ENCODE measurements around the gene CDO1. TPM values are rescaled to one million over a fixed set of nuclear protein-coding genes. Genes with fewer than 3 reads are reported as not detected.
"Not testable (repeated sequence)": the region's sequence is repeated elsewhere in the genome, so short reads cannot be mapped to it uniquely, and the experiment has no call there.

The CDO1 gene
- total RNA-seq, 1 donor from 2014 or later = 21.9 TPM

DNA sequence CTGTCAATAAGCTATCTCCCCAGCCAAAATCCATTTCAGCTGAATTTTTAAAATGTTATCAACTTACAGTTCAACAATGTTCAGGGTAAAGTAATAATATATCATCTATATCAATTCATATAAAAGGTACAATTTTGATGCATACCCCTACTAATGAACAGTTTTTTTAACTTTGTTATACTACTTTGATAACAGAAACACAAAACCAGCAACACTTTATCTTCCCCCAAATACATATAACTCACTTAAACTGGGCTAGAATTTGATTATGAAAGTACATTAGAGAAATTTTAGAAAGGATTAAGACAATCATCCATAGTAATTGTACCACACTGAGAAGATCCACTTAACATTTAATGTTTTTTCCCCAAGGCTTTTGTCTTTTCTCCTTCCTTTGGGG, 5.1 kb downstream of the CDO1 start:
- peaks cover 20% of the 10 kb centered on the region for H3K4me1 Mint-ChIP-seq
- Histone ChIP-seq H3K27ac (no peak overlapping the region), H3K27me3 (peaks cover 25% of the 10 kb centered on the region), H3K4me2 (no peak overlapping the region), H3K9ac (no peak overlapping the region), H4K20me1 (ENCODE audit: low read depth) (peaks cover 17% of the 10 kb centered on the region), H3K36me3 (no peaks in the 10 kb centered on the region), H3K4me3 (no peak overlapping the region), H3K9me3 (ENCODE audit: low read depth) (no peaks in the 10 kb centered on the region), H3K4me1 (peaks cover 22% of the 10 kb centered on the region), H3F3A (ENCODE audit: low read depth) (peaks cover 9% of the 10 kb centered on the region), H2AFZ (replicated peaks) (no peak overlapping the region), H3K79me2 (ENCODE audit: low read depth) (no peaks in the 10 kb centered on the region)
- no peak for DNase-seq (ENCODE audit: low spot score)
- H3K4me3 Mint-ChIP-seq = no peak overlapping the region
- no peak overlapping the region for H3K27ac Mint-ChIP-seq
- no peaks in the 10 kb centered on the region for H3K9me3 Mint-ChIP-seq
- H3K36me3 Mint-ChIP-seq = peaks cover 40% of the 10 kb centered on the region
- TF ChIP-seq EZH2phosphoT487 (IDR thresholded peaks at IDR 0.05) (no peak), EZH2 (IDR thresholded peaks at IDR 0.05) (no peak)
- TF ChIP-seq, protein P1, sequence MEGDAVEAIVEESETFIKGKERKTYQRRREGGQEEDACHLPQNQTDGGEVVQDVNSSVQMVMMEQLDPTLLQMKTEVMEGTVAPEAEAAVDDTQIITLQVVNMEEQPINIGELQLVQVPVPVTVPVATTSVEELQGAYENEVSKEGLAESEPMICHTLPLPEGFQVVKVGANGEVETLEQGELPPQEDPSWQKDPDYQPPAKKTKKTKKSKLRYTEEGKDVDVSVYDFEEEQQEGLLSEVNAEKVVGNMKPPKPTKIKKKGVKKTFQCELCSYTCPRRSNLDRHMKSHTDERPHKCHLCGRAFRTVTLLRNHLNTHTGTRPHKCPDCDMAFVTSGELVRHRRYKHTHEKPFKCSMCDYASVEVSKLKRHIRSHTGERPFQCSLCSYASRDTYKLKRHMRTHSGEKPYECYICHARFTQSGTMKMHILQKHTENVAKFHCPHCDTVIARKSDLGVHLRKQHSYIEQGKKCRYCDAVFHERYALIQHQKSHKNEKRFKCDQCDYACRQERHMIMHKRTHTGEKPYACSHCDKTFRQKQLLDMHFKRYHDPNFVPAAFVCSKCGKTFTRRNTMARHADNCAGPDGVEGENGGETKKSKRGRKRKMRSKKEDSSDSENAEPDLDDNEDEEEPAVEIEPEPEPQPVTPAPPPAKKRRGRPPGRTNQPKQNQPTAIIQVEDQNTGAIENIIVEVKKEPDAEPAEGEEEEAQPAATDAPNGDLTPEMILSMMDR (IDR thresholded peaks at IDR 0.05) = no peak
- peaks cover 2% of the 10 kb centered on the region for H3K27me3 Mint-ChIP-seq (ENCODE audit: insufficient read depth, low read depth)

DNA sequence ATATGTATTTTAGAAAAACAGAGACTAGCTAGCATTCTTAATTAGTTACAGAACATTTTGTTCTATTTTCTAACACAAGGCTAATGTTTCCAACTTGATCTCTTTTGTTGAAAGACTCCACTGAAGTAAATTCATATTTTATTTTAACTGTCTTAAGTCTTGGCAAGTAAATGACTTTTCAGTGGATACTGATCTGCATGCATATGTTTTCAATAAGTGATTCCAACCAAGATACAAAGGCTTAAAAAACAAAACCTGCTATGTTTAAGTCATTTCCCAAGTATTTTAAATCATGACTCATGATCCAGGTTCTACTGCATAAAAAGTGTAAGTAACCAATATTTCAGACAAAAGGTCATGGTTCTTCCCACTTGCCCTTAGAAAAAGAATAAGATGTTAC, 5.7 kb downstream of the CDO1 start:
- Histone ChIP-seq H3K36me3 (peaks cover 4% of the 10 kb centered on the region), H3K9me3 (ENCODE audit: low read depth) (no peaks in the 10 kb centered on the region), H2AFZ (replicated peaks) (no peak overlapping the region), H3K79me2 (ENCODE audit: low read depth) (no peaks in the 10 kb centered on the region), H3F3A (ENCODE audit: low read depth) (peaks cover 3% of the 10 kb centered on the region), H3K9ac (no peak overlapping the region), H3K4me2 (no peak overlapping the region), H3K27ac (no peak overlapping the region), H3K4me1 (peaks cover 22% of the 10 kb centered on the region), H3K4me3 (no peak overlapping the region), H3K27me3 (peaks cover 22% of the 10 kb centered on the region), H4K20me1 (ENCODE audit: low read depth) (peaks cover 17% of the 10 kb centered on the region)
- no peak for DNase-seq (ENCODE audit: low spot score)
- no peak for TF ChIP-seq EZH2phosphoT487 (IDR thresholded peaks at IDR 0.05)
- TF ChIP-seq, protein P1 (IDR thresholded peaks at IDR 0.05) = no peak
- TF ChIP-seq EZH2 (IDR thresholded peaks at IDR 0.05) = no peak
- peaks cover 45% of the 10 kb centered on the region for H3K36me3 Mint-ChIP-seq
- H3K4me1 Mint-ChIP-seq = peaks cover 20% of the 10 kb centered on the region
- H3K4me3 Mint-ChIP-seq = no peak overlapping the region
- H3K27me3 Mint-ChIP-seq (ENCODE audit: insufficient read depth, low read depth) = peaks cover 2% of the 10 kb centered on the region
- H3K9me3 Mint-ChIP-seq = no peaks in the 10 kb centered on the region
- no peak overlapping the region for H3K27ac Mint-ChIP-seq

DNA sequence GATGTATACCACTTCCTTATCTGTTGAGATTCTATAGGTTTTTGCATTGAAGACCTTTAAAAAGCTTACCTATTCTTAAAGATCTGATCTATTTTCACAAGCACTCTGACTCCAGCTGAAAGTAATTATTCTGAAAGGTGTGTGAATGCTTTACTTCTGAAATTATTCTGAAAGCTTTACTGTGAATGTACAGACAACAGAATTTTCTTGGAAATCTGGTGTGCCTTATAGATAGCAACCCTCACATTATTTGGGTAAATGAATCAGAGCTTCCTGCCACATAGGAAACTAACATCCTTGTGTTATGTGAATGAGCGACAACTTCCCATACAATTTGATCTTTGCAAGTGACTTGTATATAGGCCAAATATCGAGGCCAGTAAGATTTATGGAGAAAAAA, 6.5 kb downstream of the CDO1 start:
- Histone ChIP-seq H3K79me2 (ENCODE audit: low read depth) (no peaks in the 10 kb centered on the region), H3K36me3 (peaks cover 4% of the 10 kb centered on the region), H3K4me2 (no peak overlapping the region), H3K4me3 (no peak overlapping the region), H3K9ac (no peak overlapping the region), H3K4me1 (peaks cover 18% of the 10 kb centered on the region), H2AFZ (replicated peaks) (no peak overlapping the region), H3F3A (ENCODE audit: low read depth) (no peaks in the 10 kb centered on the region), H3K27me3 (peaks cover 13% of the 10 kb centered on the region), H3K27ac (no peak overlapping the region), H4K20me1 (ENCODE audit: low read depth) (peaks cover 13% of the 10 kb centered on the region), H3K9me3 (ENCODE audit: low read depth) (no peaks in the 10 kb centered on the region)
- Mint-ChIP-seq H3K4me1 (peaks cover 15% of the 10 kb centered on the region), H3K9me3 (no peaks in the 10 kb centered on the region), H3K36me3 (peaks cover 49% of the 10 kb centered on the region), H3K4me3 (no peak overlapping the region), H3K27me3 (ENCODE audit: insufficient read depth, low read depth) (no peaks in the 10 kb centered on the region), H3K27ac (no peak overlapping the region)
- TF ChIP-seq EZH2phosphoT487 (IDR thresholded peaks at IDR 0.05) = no peak
- TF ChIP-seq, protein P1 (IDR thresholded peaks at IDR 0.05) = no peak
- no peak for TF ChIP-seq EZH2 (IDR thresholded peaks at IDR 0.05)
- no peak for DNase-seq (ENCODE audit: low spot score)

DNA sequence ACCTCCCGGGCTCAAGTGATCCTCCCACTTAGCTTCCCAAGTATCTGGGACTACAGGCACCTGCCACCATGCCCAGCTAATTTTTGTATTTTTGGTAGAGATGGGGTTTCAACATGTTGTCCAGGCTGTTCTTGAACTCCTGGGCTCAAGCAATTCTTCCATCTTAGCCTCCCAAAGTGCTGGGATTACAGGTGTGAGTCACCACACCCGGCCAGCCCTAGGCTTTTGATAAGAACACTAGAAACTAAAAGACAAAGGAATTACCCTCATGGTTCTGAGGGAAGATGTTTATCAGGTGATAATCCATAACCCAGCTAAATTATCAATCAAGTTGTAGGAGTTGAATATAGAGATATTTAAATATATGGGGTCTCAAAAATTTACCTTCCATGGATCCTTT, 8.4 kb downstream of the CDO1 start:
- H3K36me3 ChIP-seq; H3K9me3 ChIP-seq (ENCODE audit: low read depth); H3F3A ChIP-seq (ENCODE audit: low read depth); H3K4me2 ChIP-seq; H3K27ac ChIP-seq; DNase-seq (ENCODE audit: low spot score); H3K27me3 Mint-ChIP-seq (ENCODE audit: insufficient read depth, low read depth); H4K20me1 ChIP-seq (ENCODE audit: low read depth); H3K4me3 Mint-ChIP-seq; H3K27ac Mint-ChIP-seq; H3K4me3 ChIP-seq; H3K9me3 Mint-ChIP-seq; H3K79me2 ChIP-seq (ENCODE audit: low read depth); H3K4me1 ChIP-seq; H3K27me3 ChIP-seq; H2AFZ ChIP-seq (replicated peaks); H3K9ac ChIP-seq; H3K4me1 Mint-ChIP-seq: not testable (repeated sequence)
- H3K36me3 Mint-ChIP-seq = peaks cover 51% of the 10 kb centered on the region
